ENCODE results near the gene STMP1.

GRCh38 chr7:135697276-135698049 lies 35.1 kb downstream of the STMP1 start:
- TF ChIP-seq CTCF (IDR thresholded peaks at IDR 0.05; ENCODE audit: low read depth, low read length, poor library complexity, severe bottlenecking) (no peak), EZH2phosphoT487 (IDR thresholded peaks at IDR 0.05; ENCODE audit: borderline replicate concordance, low read length) (no peak)

Data from DOHH2 (cell line).